ENCODE data around the gene CDH4. TPM values are rescaled to one million over a fixed set of nuclear protein-coding genes. Genes with fewer than 3 reads are reported as not detected.
"Not testable (repeated sequence)": the region's sequence is repeated elsewhere in the genome, so short reads cannot be mapped to it uniquely, and the experiment has no call there.

Gene CDH4
- total RNA-seq, 1 donor from 2014 or later: 22.3 TPM

DNA sequence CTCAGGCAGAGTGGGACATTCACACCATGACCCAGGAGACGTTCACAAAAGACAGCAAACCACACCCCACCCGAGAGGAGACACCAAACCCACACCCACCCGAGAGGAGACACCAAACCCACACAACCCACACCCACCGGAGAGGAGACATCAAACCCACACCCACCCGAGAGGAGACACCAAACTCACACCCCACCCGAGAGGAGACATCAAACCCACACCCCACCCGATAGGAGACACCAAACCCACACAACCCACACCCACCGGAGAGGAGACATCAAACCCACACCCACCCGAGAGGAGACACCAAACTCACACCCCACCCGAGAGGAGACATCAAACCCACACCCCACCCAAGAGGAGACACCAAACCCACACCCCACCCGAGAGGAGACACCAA is 729.6 kb downstream of the CDH4 start:
- not testable (repeated sequence) for DNase-seq

DNA sequence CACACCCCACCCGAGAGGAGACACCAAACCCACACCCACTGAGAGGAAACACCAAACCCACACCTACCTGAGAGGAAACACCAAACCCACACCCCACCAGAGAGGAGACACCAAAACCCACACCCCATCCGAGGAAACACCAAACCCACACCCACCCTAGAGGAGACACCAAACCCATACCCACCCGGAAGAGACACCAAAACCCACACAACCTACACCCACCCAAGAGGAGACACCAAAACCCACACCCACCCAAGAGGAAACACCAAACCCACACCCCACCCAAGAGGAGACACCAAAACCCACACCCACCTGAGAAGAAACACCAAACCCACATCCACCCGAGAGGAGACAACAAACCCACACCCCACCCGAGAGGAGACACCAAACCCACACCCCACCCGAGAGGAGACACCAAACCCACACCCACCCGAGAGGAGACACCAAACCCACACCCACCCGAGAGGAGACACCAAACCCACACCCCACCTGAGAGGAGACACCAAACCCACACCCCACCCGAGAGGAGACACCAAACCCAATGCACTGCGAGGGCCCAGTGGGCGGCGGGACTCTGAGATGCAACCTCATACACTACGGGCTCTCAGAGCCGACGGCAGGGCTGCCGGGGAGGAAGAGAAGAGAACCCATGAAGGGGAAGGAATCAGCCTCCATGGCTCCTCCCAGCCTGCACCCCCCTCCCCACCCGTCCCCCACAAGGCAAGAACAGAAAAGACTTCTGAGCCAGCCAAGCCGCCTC is 730.3 kb downstream of the CDH4 start:
- DNase-seq: no peak

DNA sequence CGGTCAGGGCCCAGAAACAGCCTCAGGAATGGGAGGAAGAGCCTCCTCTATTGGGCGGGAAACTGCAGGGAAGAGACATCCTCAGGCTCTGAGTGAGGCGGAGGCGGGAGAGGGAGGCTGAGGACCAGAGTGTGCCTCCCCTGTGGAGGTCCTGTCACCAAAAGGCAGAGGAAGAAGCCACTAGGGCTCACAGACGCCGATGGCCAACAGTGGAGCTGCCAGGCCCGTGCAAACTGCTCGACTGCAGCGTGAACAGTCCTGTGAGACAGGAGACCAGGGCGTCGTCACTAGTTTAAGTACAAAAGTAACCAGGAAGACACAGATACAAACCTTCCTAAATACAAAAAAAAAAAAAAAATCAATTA is 730.9 kb downstream of the CDH4 start:
- DNase-seq: no peak

- DNase-seq: no peak
Measured at GRCh38 chr20:61983965-61984364, 731.9 kb downstream of the CDH4 start.

DNA sequence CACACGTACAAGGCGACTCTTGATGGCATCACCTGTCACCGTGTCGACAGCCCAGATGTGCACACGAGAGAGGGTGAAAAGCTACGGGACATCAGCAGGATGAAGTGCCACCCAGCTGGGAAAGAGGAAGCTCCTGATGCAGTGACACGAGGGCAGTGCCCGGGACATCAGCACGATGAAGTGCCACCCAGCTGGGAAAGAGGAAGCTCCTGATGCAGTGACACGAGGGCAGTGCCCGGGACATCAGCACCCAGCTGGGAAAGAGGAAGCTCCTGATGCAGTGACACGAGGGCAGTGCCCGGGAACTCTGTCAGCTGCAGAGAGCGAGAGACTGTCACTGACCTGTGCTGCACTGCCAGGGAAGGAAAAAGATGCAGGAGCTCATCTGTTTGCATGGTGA is 732.4 kb downstream of the CDH4 start:
- DNase-seq: not testable (repeated sequence)

GRCh38 chr20:61985096-61985495 is 733.0 kb downstream of the CDH4 start:
- DNase-seq: no peak

- no peak for DNase-seq
Measured at GRCh38 chr20:61986762-61987321, 734.8 kb downstream of the CDH4 start.

GRCh38 chr20:61988665-61989064 is 736.6 kb downstream of the CDH4 start:
- no peak for DNase-seq

DNA sequence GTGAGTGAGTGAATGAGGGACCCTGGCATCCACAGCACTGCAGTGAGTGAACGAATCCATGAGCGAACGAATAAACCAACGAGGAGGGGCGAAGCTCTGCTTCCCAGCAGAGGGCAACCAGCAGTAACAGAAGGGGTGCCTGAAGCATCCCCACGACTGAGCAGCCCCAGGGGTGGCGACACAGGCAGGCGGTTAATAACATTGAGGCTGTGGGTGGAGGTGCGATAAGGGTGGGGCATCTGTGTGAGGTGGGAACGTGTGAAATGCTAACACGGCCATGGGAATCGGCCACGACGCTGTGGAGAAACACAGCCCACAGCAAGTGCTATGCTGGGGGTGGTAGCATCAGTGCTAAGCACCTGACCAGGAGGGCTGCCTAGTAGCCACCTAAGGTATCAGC is 737.7 kb downstream of the CDH4 start:
- no peak for DNase-seq
